GM12891 (cell line): ENCODE measurements around the gene NBL1.

Source experiments
- PAX5 ChIP-seq: IDR thresholded peaks from 2 replicates; pipeline ENCODE4 v1.6.1; 2011; ENCODE audit warnings: low read length, moderate library complexity, mild to moderate bottlenecking; ENCODE audit not compliant: insufficient read depth, severe bottlenecking
- POLR2A ChIP-seq: IDR thresholded peaks from 2 replicates; pipeline ENCODE4 v1.6.1; 2011; ENCODE audit warnings: low read depth, low read length, control low read depth
- POLR2AphosphoS5 ChIP-seq: IDR thresholded peaks from 2 replicates; pipeline ENCODE4 v1.6.1; 2011; ENCODE audit warnings: low read depth, low read length, control low read depth
- POU2F2 ChIP-seq: IDR thresholded peaks from 2 replicates; pipeline ENCODE4 v1.6.1; 2011; ENCODE audit warnings: low read depth, mild to moderate bottlenecking, control low read depth, low read length, moderate library complexity
- SPI1 ChIP-seq: IDR thresholded peaks from 2 replicates; pipeline ENCODE4 v1.6.1; 2011; ENCODE audit warnings: low read depth, low read length, control low read depth
- TAF1 ChIP-seq: IDR thresholded peaks from 2 replicates; pipeline ENCODE4 v1.6.1; 2011; ENCODE audit warnings: low read depth, low read length, control low read depth

- TF ChIP-seq POLR2AphosphoS5 (no peak), POLR2A (no peak), TAF1 (no peak), SPI1 (no peak), POU2F2 (no peak), PAX5 (no peak)
Measured at GRCh38 chr1:19654386-19654785, 10.3 kb downstream of the NBL1 start.
